ELR (cell line): Measurements from ENCODE around the gene CLDN24.
"Not testable (repeated sequence)": the region's sequence is repeated elsewhere in the genome, so short reads cannot be mapped to it uniquely, and the experiment has no call there.

Experiments
- DNase-seq: peaks from one replicate; pipeline ENCODE4 v3.0.0-alpha.2; 2015; ENCODE audit warnings: low read depth

The CLDN24 gene

GRCh38 chr4:183347146-183347545, 24.9 kb upstream of the CLDN24 start:
- no peak for DNase-seq

GRCh38 chr4:183345261-183345660, 23.0 kb upstream of the CLDN24 start:
- no peak for DNase-seq

GRCh38 chr4:183344523-183345255, 22.5 kb upstream of the CLDN24 start:
- no peak for DNase-seq

GRCh38 chr4:183343730-183344129, 21.5 kb upstream of the CLDN24 start:
- no peak for DNase-seq

- no peak for DNase-seq
These were observed 20.6 kb upstream of the CLDN24 start for GRCh38 chr4:183342541-183343533.

GRCh38 chr4:183337833-183338232, 15.6 kb upstream of the CLDN24 start:
- DNase-seq, result no peak

GRCh38 chr4:183337349-183337748, 15.1 kb upstream of the CLDN24 start:
- no peak for DNase-seq

GRCh38 chr4:183335369-183335940, 13.2 kb upstream of the CLDN24 start:
- peak; percentile 96 for DNase-seq

- DNase-seq, result no peak
These were observed 11.8 kb upstream of the CLDN24 start for GRCh38 chr4:183333983-183334382.

- DNase-seq, result no peak
These were observed 11.0 kb upstream of the CLDN24 start for GRCh38 chr4:183333202-183333601.

- no peak for DNase-seq
These were observed 10.2 kb upstream of the CLDN24 start for GRCh38 chr4:183332447-183332846.

GRCh38 chr4:183330841-183331240, 8.6 kb upstream of the CLDN24 start:
- DNase-seq, result no peak

GRCh38 chr4:183329954-183330742, 7.9 kb upstream of the CLDN24 start:
- DNase-seq, result no peak

GRCh38 chr4:183329244-183329643, 7.0 kb upstream of the CLDN24 start:
- no peak for DNase-seq

GRCh38 chr4:183328832-183329231, 6.6 kb upstream of the CLDN24 start:
- DNase-seq, result no peak

- no peak for DNase-seq
These were observed 5.6 kb upstream of the CLDN24 start for GRCh38 chr4:183327827-183328226.

- peak; percentile 46 for DNase-seq
These were observed 4.6 kb upstream of the CLDN24 start for GRCh38 chr4:183326853-183327252.

- not testable (repeated sequence) for DNase-seq
These were observed 4.2 kb upstream of the CLDN24 start for GRCh38 chr4:183326387-183326786.

GRCh38 chr4:183324619-183325018, 2.4 kb upstream of the CLDN24 start:
- DNase-seq, result no peak

GRCh38 chr4:183324056-183324455, 1.8 kb upstream of the CLDN24 start:
- DNase-seq, result not testable (repeated sequence)

GRCh38 chr4:183323295-183323694, 1.1 kb upstream of the CLDN24 start:
- DNase-seq, result no peak

GRCh38 chr4:183321516-183321915, 710 bp downstream of the CLDN24 start:
- DNase-seq, result no peak
